Fibroblast of skin of left biceps (primary cell): ENCODE data around the gene PRRT2.

Experiments
- DNase-seq, 2 experiments: peaks; one replicate each; pipeline ENCODE4 v3.0.0-alpha.2; 2013; ENCODE audit warnings: low read depth in 2 of 2

The PRRT2 gene

DNA sequence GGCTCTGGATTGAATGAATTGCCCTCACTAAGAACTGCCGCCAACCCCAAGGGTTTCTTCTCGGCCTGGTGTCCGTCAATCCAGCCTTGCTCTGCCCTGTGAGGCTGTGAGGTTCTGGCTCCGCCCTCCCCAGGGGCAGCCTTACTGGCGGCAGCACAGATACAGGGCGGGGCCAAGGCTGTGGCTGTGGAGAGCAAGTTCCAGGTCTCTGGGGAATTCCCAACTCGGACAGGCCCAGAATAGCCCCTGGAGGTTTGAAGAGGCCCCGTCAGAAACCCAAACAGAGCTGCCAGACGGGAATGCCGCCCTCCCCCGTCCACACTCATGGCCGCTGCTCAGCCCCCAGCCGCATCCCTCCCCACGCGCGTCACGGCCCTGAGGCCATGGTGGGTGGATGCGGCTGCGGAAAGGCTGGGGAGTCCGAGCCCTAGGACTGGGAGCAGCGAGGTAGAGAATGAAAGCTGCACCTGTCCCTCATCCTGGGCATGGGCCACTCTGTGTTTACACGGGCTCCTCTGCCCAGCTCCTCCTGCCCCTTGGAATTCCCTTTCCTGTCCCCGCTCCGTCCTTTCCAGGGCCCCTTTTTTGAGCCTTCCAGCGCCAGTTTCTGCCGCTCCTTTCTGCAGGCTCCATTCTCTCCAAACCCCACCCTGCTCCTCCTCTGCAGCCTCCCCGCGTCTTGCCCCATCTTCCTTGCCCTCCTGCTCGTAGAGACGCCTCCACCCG is 660 bp upstream of the PRRT2 start:
- DNase-seq = peak; percentile 78 to 80

DNA sequence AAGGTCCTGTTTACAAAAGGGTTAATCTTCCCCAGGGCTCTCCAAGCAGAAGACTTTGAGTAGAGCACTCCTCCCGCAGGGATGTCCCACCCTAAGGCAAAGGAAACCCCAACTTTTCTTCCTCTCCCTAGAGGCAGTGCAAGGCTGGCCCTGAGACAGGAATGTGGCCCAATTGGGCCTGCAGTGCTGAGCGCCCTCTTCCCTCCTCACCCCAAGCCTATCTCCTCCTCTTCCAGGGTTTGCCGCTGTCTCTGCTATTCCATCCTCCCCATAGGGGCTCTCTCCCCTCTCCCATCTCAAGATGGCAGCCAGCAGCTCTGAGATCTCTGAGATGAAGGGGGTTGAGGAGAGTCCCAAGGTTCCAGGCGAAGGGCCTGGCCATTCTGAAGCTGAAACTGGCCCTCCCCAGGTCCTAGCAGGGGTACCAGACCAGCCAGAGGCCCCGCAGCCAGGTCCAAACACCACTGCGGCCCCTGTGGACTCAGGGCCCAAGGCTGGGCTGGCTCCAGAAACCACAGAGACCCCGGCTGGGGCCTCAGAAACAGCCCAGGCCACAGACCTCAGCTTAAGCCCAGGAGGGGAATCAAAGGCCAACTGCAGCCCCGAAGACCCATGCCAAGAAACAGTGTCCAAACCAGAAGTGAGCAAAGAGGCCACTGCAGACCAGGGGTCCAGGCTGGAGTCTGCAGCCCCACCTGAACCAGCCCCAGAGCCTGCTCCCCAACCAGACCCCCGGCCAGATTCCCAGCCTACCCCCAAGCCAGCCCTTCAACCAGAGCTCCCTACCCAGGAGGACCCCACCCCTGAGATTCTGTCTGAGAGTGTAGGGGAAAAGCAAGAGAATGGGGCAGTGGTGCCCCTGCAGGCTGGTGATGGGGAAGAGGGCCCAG is 1.0 kb downstream of the PRRT2 start:
- DNase-seq = no peak

- no peak for DNase-seq
These were observed 1.9 kb downstream of the PRRT2 start for GRCh38 chr16:29813644-29814562.

DNA sequence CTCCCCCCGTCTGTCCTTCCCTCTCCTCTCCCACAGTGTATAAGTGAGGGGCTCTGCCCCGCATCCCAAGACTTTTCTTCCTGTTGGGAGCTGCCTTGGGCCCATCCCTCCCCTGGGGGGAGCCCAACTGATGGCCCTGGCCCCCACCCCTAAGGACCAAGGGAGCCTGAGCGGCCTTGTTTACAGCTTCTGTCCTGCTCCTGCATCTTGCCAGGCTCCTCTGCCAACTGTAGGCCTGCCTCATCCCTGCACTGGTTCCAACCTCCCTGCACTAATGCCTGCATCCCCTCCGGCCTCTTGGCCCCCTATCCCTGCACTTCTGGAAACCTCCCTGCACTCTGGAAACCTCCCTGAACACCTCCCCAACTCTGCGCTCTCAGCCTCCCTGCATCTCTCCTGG is 2.6 kb downstream of the PRRT2 start:
- DNase-seq = no peak

DNA sequence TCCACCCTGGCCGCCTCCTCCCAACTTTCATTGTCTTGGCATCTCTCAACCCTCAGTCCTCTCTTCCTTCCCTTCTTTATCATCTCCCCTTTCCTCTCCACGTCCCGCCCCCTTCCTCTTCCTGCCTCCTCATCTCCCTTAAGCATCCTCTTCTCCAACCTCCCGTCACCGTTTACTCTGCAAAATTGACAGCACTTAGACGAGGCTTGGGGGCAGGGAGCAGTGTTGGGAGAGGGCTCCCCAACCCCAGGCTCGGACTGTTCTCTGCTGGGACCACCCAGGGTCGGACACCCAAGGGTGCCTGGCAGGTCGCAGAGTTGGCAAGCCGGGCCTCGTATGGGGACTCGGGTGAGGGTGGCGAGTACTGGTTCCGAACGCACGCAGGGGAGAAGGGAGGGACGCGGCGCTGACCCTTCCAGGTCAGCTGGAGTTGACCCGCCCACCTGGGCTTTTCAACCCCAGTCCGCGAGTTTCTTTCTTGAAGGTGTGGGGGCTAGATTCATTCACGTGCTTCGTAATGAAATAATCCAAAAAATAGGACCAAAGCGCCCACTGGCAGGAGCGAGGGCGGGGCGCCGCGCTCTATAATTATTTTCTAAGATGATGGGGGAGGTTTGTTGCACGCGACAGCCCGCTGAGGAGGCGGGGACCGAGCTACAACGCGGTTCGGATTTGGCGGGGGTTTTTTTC is 3.2 kb downstream of the PRRT2 start:
- DNase-seq = no peak

DNA sequence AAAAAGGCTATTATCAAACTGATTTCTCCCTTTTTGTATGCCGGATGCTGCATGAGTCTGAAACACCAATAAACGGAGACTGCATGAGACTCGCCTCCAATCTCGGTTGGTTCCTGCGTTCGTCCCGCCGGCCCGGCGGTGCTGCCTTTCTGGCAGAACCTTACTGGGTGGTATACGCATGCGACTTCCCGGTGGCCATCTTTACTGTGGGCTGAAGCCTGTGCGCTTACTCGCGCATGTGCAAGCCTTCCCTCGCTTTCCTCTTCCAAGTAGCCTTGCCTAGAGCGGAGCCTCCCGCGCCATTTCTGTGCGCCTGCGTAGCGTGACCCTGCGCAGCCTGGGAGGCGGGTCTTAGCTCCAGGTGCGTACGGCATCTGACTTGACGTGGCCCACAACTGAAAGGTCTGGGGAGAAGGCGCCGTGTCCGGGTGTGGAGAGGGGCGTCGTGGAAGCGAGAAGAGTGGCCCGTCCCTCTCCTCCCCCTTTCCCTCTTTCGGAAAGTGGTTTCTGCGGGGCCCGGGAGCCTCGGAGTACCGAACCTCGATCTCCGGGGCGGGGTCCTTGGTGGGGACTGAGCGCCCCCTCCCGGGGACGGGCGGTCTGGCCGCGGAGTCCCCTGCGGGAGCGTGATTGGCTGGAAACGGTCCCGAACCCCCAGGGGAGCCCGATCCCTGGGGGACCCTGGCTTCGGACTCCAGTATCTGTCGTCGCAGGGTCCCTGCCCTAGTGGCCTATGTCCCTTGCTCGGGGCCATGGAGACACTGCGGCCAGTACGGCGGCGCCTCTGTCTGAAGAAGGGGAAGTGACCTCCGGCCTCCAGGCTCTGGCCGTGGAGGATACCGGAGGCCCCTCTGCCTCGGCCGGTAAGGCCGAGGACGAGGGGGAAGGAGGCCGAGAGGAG is 4.0 kb downstream of the PRRT2 start, which contains the start of gene PAGR1:
Gene PAGR1 (plus strand): TSS at position 360 of the 901 bp plus-strand sequence. CDS start 374 bp downstream, at position 734.
- peak; percentile 98 for DNase-seq

- no peak for DNase-seq
These were observed 4.9 kb downstream of the PRRT2 start for GRCh38 chr16:29816694-29817441.

- no peak for DNase-seq
These were observed 6.1 kb downstream of the PRRT2 start for GRCh38 chr16:29818082-29818481.

DNA sequence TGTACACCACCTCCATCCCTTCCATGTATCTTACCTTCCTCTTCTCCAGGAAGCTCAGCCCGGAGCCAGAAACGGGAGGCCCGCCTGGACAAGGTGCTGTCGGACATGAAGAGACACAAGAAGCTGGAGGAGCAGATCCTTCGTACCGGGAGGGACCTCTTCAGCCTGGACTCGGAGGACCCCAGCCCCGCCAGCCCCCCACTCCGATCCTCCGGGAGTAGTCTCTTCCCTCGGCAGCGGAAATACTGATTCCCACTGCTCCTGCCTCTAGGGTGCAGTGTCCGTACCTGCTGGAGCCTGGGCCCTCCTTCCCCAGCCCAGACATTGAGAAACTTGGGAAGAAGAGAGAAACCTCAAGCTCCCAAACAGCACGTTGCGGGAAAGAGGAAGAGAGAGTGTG is 7.5 kb downstream of the PRRT2 start:
- DNase-seq = no peak

DNA sequence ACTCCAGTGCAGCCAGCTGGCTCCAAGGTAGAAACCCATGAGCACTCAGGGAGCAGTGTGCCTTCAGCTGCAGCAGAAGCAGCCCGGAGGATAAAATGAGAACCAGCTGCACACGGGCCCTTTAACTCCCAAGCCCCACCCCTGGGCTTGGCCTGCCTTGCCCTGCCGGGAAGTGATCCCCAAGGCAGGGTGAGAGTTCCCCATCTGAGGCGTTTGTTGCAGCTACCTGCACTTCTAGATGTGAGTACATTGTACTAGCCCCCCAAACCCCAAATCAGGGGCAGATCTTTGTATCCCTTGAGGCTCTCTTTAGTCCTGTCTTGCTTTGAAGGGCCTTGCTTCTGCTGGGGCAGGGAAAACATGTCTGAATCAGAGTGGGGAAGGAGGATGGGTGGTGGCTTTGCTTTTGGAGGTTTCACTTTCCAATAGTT is 8.3 kb downstream of the PRRT2 start, which contains the start of gene MVP:
Gene MVP (plus strand): TSS at position 192 of the 431 bp plus-strand sequence. CDS start 10,088 bp downstream, outside the sequence.
- DNase-seq = no peak

DNA sequence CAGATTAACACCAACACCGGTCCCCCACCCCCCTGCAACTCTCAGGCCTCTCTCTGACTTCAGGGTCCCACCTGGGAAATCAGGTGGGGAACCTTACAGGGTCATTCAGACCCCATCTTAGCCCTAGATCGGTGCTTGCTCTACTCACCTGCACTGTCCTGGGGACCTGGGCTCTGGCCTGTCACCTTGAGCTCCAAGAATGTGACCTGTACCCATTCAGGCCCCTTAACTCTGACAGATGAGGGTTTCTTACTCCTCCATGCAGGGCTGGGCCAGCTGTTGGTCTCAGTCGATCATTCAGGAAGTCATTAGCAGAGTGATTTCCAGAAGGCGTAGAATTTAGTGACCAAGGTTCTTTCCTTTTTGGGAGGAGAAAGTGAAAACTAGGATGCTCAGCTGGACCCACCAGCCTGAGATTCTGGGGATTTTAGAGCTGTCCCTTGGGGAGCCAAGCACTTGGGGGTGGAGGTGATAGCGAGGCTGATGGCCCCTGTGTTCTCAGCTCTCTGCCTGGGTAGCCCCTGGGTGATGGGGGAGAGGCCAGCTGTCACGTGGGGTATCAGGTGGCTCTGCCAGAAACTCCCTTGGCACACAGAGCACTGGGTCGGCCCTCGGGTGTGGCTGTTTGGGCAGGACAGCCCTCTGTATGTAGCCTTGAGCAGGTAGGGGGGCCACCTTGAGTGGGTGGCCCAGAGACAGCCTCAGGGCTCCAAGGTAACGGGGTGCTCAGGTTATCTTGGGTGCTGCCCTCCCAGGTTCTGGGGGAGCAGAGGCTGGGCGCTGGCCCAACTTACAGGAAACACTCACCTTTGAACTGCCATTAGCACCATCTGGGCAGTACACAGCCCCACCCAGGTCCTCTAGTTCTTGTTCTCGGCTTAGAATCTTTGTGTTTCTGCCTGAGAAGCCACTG is 9.0 kb downstream of the PRRT2 start:
- no peak for DNase-seq

GRCh38 chr16:29821643-29822115 is 9.7 kb downstream of the PRRT2 start:
- no peak for DNase-seq

- no peak for DNase-seq
These were observed 12.7 kb downstream of the PRRT2 start for GRCh38 chr16:29824589-29825144.

GRCh38 chr16:29825145-29826044 is 13.4 kb downstream of the PRRT2 start:
- peak in 1 of 2 experiments; percentile 51 for DNase-seq

DNA sequence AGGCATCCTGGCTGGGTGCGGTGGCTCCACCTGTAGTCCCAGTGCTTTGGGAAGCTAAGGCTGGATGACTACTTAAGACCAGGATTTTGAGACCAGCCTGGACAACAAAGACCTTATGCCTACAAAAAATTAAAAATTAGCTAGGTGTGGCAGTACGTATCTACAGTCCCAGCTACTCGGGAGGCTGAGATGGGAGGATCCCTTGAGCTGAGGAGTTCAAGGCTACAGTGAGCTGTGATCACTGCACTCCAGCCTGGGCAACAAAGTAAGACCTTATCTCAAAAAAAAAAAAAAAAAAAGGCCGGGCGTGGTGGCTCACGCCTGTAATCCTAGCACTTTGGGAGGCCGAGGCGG is 14.3 kb downstream of the PRRT2 start:
- DNase-seq = no peak

GRCh38 chr16:29830774-29831173 is 18.8 kb downstream of the PRRT2 start:
- no peak for DNase-seq

GRCh38 chr16:29831490-29831889 is 19.5 kb downstream of the PRRT2 start:
- no peak for DNase-seq
